Activated T-cell treated with anti-CD3 and anti-CD28 coated beads, Interleukin-2, amount 50 U/mL, for 72 hours (primary cell): ENCODE results near the gene PLEKHA4. TPM values are rescaled to one million over a fixed set of nuclear protein-coding genes. Genes with fewer than 3 reads are reported as not detected.
"Not testable (repeated sequence)": the region's sequence is repeated elsewhere in the genome, so short reads cannot be mapped to it uniquely, and the experiment has no call there.

Experiments used
- ATAC-seq, 2 donors: fragments of 150-1000 bp; cut with Tn5 transposase; replicated peaks in 1 of 2; 2 replicates each; pipeline ENCODE4 v1.10.0; 2021; ENCODE audit warnings: moderate library complexity in 2 of 2, mild to moderate bottlenecking in 1 of 2
- DNase-seq, 2 donors: peaks; one replicate each; pipeline ENCODE4 v3.0.0; 2021 to 2022; ENCODE audit warnings: mixed read lengths in 1 of 2
- H3K27ac Mint-ChIP-seq: one replicate; pipeline ENCODE4 v1.8.0; 2022; ENCODE audit warnings: mild to moderate bottlenecking, moderate library complexity, mixed read lengths
- H3K27me3 Mint-ChIP-seq: one replicate; pipeline ENCODE4 v1.8.0; 2022; ENCODE audit warnings: low read depth, mixed read lengths
- H3K36me3 Mint-ChIP-seq, 2 donors: one replicate each; pipeline ENCODE4 v1.8.0; 2022; ENCODE audit warnings: mixed read lengths in 2 of 2, mild to moderate bottlenecking in 1 of 2; ENCODE audit not compliant: insufficient read depth in 2 of 2
- H3K4me1 Mint-ChIP-seq: one replicate; pipeline ENCODE4 v1.8.0; 2022; ENCODE audit warnings: low read depth, mixed read lengths
- H3K4me3 Mint-ChIP-seq, 2 donors: one replicate each; pipeline ENCODE4 v1.8.0; 2022; ENCODE audit warnings: mild to moderate bottlenecking in 2 of 2, mixed read lengths in 2 of 2, moderate library complexity in 2 of 2
- H3K9me3 Mint-ChIP-seq, 2 donors: one replicate each; pipeline ENCODE4 v1.8.0; 2022; ENCODE audit warnings: mixed read lengths in 2 of 2
- total RNA-seq, 2 donors: library from RNA; stranded (reverse); gene quantifications; one replicate each; pipeline ENCODE4 v1.2.3, GENCODE V29; 2022

The PLEKHA4 gene
- total RNA-seq, 2 donors from 2014 or later: 16.2 to 24.5 TPM

- peak overlapping the region; percentile 98 for H3K27ac Mint-ChIP-seq
- DNase-seq (peak in 1 of 2 donors; percentile 25), ATAC-seq (no peak)
- peaks cover 46% of the 10 kb centered on the region for H3K4me1 Mint-ChIP-seq
- peaks cover 9% of the 10 kb centered on the region for H3K27me3 Mint-ChIP-seq
- peak overlapping the region; percentile 98 to 99 for H3K4me3 Mint-ChIP-seq
- H3K36me3 Mint-ChIP-seq: peaks cover 13 to 15% of the 10 kb centered on the region in 2 donors
- H3K9me3 Mint-ChIP-seq: no peaks in the 10 kb centered on the region
Observed at GRCh38 chr19:48900477-48901406, 32.3 kb upstream of the PLEKHA4 start.

- Mint-ChIP-seq H3K27ac (peak within 1 kb of the TSS; percentile 98), H3K9me3 (no peaks in the 10 kb centered on the region), H3K27me3 (peaks cover 17% of the 10 kb centered on the region), H3K4me3 (peak within 1 kb of the TSS; percentile 98 to 99), H3K4me1 (peaks cover 50% of the 10 kb centered on the region), H3K36me3 (peaks cover 9 to 14% of the 10 kb centered on the region in 2 donors)
- peak; percentile 94 to 96 for ATAC-seq
- DNase-seq: peak; percentile 99
Observed at GRCh38 chr19:48899781-48900476, 31.5 kb upstream of the PLEKHA4 start, which contains the start of gene NUCB1. Gene NUCB1, plus strand, starts transcription at chr19:48900312. Its CDS starts 485 bp downstream, at chr19:48900797.

- H3K27me3 Mint-ChIP-seq: peaks cover 23% of the 10 kb centered on the region
- not testable (repeated sequence) for DNase-seq, ATAC-seq, H3K9me3 Mint-ChIP-seq
- H3K36me3 Mint-ChIP-seq: peaks cover 11% of the 10 kb centered on the region in 2 donors
- H3K4me1 Mint-ChIP-seq: peaks cover 54% of the 10 kb centered on the region
- peak overlapping the region; percentile 63 to 98 for H3K4me3 Mint-ChIP-seq
- peak overlapping the region; percentile 85 for H3K27ac Mint-ChIP-seq
Observed at GRCh38 chr19:48899386-48899749, 31.0 kb upstream of the PLEKHA4 start.

DNA sequence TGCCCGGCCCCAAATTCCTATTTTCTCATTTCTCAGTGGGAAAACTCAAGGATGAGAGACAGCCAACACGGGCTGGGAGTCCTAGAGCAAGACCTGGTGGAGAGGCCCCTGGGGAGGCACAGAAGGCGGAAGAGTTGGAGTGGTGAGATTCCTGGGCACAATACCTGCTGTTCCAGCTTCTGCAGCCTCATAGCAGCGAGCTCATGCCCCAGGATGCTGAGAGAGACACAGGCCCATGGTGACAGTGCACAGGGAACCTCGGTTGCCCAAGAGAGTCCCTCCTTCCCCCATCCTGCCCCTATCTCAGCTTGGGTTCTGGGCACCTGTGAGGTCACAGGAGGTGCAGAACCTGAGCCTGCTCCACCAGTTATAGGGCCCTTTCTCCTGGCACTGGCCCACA lies 28.8 kb upstream of the PLEKHA4 start:
- DNase-seq: no peak
- no peak overlapping the region for H3K27ac Mint-ChIP-seq
- H3K9me3 Mint-ChIP-seq: no peaks in the 10 kb centered on the region
- H3K36me3 Mint-ChIP-seq: peaks cover 7% of the 10 kb centered on the region in 2 donors
- peaks cover 26% of the 10 kb centered on the region for H3K27me3 Mint-ChIP-seq
- no peak overlapping the region for H3K4me3 Mint-ChIP-seq
- no peak for ATAC-seq
- peaks cover 48% of the 10 kb centered on the region for H3K4me1 Mint-ChIP-seq

- H3K27me3 Mint-ChIP-seq: peaks cover 34% of the 10 kb centered on the region
- DNase-seq: peak; percentile 79 to 80
- no peaks in the 10 kb centered on the region for H3K9me3 Mint-ChIP-seq
- peak overlapping the region; percentile 14 for H3K27ac Mint-ChIP-seq
- peaks cover 39% of the 10 kb centered on the region for H3K4me1 Mint-ChIP-seq
- H3K4me3 Mint-ChIP-seq: peak overlapping the region; percentile 76 to 82
- H3K36me3 Mint-ChIP-seq: peaks cover 4 to 7% of the 10 kb centered on the region in 2 donors
- ATAC-seq: peak; percentile 57 to 64
Observed at GRCh38 chr19:48896191-48896720, 27.8 kb upstream of the PLEKHA4 start.

DNA sequence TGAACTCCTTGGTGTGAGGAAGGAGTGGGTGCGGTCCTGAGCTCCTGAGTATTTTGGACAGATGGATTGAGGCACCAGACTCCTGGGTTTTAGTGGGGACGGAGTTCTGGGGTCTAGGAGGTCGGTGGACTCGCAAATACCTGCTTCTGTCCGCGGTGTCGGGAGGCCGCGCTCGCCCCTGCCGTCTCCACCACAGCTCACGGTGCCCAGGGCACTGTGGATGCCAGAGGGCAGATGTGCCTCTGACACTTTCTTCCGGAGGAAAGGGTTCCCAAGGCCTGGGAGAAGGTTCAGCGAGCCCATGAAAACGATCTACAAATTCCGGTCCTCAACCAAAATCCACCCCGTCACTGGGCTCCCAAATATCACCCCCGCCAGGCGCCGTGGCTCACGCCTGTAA lies 26.8 kb upstream of the PLEKHA4 start:
- H3K36me3 Mint-ChIP-seq: peaks cover 2 to 4% of the 10 kb centered on the region in 2 donors
- ATAC-seq: no peak
- no peaks in the 10 kb centered on the region for H3K9me3 Mint-ChIP-seq
- no peak for DNase-seq
- peaks cover 32% of the 10 kb centered on the region for H3K4me1 Mint-ChIP-seq
- peak overlapping the region; percentile 76 to 82 for H3K4me3 Mint-ChIP-seq
- peaks cover 39% of the 10 kb centered on the region for H3K27me3 Mint-ChIP-seq
- H3K27ac Mint-ChIP-seq: no peak overlapping the region

GRCh38 chr19:48890551-48890950 lies 22.1 kb upstream of the PLEKHA4 start:
- Mint-ChIP-seq H3K27ac (no peak overlapping the region), H3K4me3 (no peak overlapping the region)

DNA sequence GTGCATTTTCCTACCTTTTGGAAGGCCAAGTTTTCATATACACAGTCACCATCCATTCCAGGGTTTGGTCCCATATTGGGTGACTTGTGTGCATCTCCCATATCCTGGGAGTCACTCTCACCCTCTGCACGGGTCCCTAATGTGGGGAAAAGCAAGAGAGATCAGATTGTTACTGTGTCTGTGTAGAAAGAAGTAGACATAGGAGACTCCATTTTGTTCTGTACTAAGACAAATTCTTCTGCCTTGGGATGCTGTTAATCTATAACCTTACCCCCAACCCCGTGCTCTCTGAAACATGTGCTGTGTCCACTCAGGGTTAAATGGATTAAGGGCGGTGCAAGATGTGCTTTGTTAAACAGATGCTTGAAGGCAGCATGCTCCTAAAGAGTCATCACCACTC lies 21.1 kb upstream of the PLEKHA4 start:
- H3K4me1 Mint-ChIP-seq, DNase-seq, H3K27ac Mint-ChIP-seq, H3K36me3 Mint-ChIP-seq, ATAC-seq, H3K9me3 Mint-ChIP-seq, H3K4me3 Mint-ChIP-seq: not testable (repeated sequence)
- peaks cover 18% of the 10 kb centered on the region for H3K27me3 Mint-ChIP-seq

More at GRCh38 chr19:48890551-48890950, 22.1 kb upstream of the PLEKHA4 start:
- peaks cover 0 to 2% of the 10 kb centered on the region in 2 donors for H3K36me3 Mint-ChIP-seq
- H3K4me1 Mint-ChIP-seq: peaks cover 6% of the 10 kb centered on the region
- no peaks in the 10 kb centered on the region for H3K9me3 Mint-ChIP-seq
- DNase-seq (no peak), ATAC-seq (no peak)
- peaks cover 28% of the 10 kb centered on the region for H3K27me3 Mint-ChIP-seq

- ATAC-seq (no peak), DNase-seq (no peak)
- H3K9me3 Mint-ChIP-seq: no peaks in the 10 kb centered on the region
- H3K36me3 Mint-ChIP-seq: no peaks in the 10 kb centered on the region
- no peaks in the 10 kb centered on the region for H3K4me1 Mint-ChIP-seq
- peaks cover 15% of the 10 kb centered on the region for H3K27me3 Mint-ChIP-seq
- H3K27ac Mint-ChIP-seq: no peak overlapping the region
- H3K4me3 Mint-ChIP-seq: no peak overlapping the region
Observed at GRCh38 chr19:48887861-48888612, 19.6 kb upstream of the PLEKHA4 start.

GRCh38 chr19:48883726-48884125 lies 15.3 kb upstream of the PLEKHA4 start:
- peak overlapping the region; percentile 36 for H3K27ac Mint-ChIP-seq
- no peak for DNase-seq
- H3K9me3 Mint-ChIP-seq: no peaks in the 10 kb centered on the region
- H3K4me3 Mint-ChIP-seq: no peak overlapping the region
- ATAC-seq: no peak
- H3K4me1 Mint-ChIP-seq: peaks cover 3% of the 10 kb centered on the region
- no peaks in the 10 kb centered on the region for H3K27me3 Mint-ChIP-seq
- H3K36me3 Mint-ChIP-seq: peaks cover 1 to 7% of the 10 kb centered on the region in 2 donors

GRCh38 chr19:48881741-48882657 lies 13.6 kb upstream of the PLEKHA4 start:
- no peaks in the 10 kb centered on the region for H3K27me3 Mint-ChIP-seq
- H3K27ac Mint-ChIP-seq: peak overlapping the region; percentile 64
- DNase-seq: peak in 1 of 2 donors; percentile 22
- peak; percentile 26 to 28 for ATAC-seq
- H3K9me3 Mint-ChIP-seq: no peaks in the 10 kb centered on the region
- H3K36me3 Mint-ChIP-seq: peaks cover 4 to 20% of the 10 kb centered on the region in 2 donors
- H3K4me1 Mint-ChIP-seq: peaks cover 18% of the 10 kb centered on the region
- H3K4me3 Mint-ChIP-seq: no peak overlapping the region
